A673 (cell line): ENCODE data around the gene PLCG1.

Experiments
- EZH2 ChIP-seq: fragments of 200-600 bp; sonication (generic); IDR thresholded peaks from 2 replicates; pipeline ENCODE4 v1.6.1; 2017; ENCODE audit warnings: borderline replicate concordance, low read depth, mild to moderate bottlenecking, mixed read lengths, antibody characterized with exemption, low read length; ENCODE audit not compliant: poor library complexity, severe bottlenecking
- TF ChIP-seq, protein P1 (sequence below): fragments of 300-800, 200-600 bp; sonication (generic); conservative IDR thresholded peaks from 2 replicates; pipeline ENCODE4 v1.5.1; 2017; ENCODE audit warnings: low read depth, mild to moderate bottlenecking, antibody characterized with exemption, low read length, moderate library complexity, mixed read lengths

DNA sequence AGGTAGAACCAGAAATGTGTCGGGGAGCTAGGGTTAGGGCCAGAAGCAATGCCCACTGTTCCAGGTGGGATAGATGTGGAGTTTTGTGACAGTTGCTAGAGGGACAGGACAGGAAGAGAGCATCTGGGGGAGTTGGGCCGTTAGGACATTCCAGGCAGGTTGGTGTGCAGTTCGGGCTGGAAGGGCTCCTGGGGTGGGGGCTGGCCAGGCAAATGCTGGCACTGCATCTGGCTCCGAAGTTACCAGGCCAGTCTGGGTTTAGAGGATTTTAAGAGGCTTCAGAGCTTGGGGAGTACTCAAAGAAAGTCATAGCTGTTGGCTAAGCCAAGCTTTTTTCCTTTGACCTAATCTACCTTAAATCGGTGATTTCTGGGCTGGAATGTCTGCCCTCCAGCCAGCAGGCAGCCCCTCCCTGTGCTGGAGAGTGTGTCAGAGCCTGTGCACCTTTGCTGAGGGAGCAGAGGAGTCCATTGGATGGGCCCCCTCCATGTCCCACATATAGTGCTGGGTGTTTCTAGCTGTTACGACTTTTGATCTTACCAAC is 20.8 kb downstream of the PLCG1 start:
- TF ChIP-seq, protein P1, sequence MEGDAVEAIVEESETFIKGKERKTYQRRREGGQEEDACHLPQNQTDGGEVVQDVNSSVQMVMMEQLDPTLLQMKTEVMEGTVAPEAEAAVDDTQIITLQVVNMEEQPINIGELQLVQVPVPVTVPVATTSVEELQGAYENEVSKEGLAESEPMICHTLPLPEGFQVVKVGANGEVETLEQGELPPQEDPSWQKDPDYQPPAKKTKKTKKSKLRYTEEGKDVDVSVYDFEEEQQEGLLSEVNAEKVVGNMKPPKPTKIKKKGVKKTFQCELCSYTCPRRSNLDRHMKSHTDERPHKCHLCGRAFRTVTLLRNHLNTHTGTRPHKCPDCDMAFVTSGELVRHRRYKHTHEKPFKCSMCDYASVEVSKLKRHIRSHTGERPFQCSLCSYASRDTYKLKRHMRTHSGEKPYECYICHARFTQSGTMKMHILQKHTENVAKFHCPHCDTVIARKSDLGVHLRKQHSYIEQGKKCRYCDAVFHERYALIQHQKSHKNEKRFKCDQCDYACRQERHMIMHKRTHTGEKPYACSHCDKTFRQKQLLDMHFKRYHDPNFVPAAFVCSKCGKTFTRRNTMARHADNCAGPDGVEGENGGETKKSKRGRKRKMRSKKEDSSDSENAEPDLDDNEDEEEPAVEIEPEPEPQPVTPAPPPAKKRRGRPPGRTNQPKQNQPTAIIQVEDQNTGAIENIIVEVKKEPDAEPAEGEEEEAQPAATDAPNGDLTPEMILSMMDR, result no peak
- TF ChIP-seq EZH2, result no peak
